A549 (cell line): ENCODE data around the gene CCDC127.

Experiments used
- CBX8 ChIP-seq: fragments of 200-600 bp; sonication (generic); IDR thresholded peaks from 2 replicates; pipeline ENCODE4 v1.6.1; 2016
- EP300 ChIP-seq, 2 experiments: fragments of >200 bp; sonication (Bioruptor Twin); formaldehyde crosslinking; IDR thresholded peaks; 2 replicates in 1 of 2; 3 replicates in 1 of 2; pipeline ENCODE4 v1.6.1; 2016 to 2017
- HDAC2 ChIP-seq: fragments of 200-600 bp; sonication (generic); IDR thresholded peaks from 2 replicates; pipeline ENCODE4 v1.6.1; 2016
- JUN ChIP-seq, 2 experiments: fragments of >200 bp; sonication (Bioruptor Twin); formaldehyde crosslinking; IDR thresholded peaks; 2 replicates in 1 of 2; 3 replicates in 1 of 2; pipeline ENCODE4 v1.6.1; 2016 to 2017
- KDM1A ChIP-seq: fragments of 200-600 bp; sonication (generic); IDR thresholded peaks from 2 replicates; pipeline ENCODE4 v1.6.1; 2016; ENCODE audit warnings: low read depth, mild to moderate bottlenecking
- PHF8 ChIP-seq: fragments of 200-600 bp; sonication (generic); IDR thresholded peaks from 2 replicates; pipeline ENCODE4 v1.6.1; 2016; ENCODE audit warnings: low read depth, mild to moderate bottlenecking, antibody characterized with exemption, moderate library complexity, borderline replicate concordance
- POLR2A ChIP-seq: IDR thresholded peaks from 2 replicates; pipeline ENCODE4 v1.6.1; 2012; ENCODE audit warnings: mild to moderate bottlenecking, low read length
- RAD21 ChIP-seq, 2 experiments: fragments of >200 bp in 1 of 2; sonication (Bioruptor Twin) in 1 of 2; formaldehyde crosslinking in 1 of 2; IDR thresholded peaks in 1 of 2; conservative IDR thresholded peaks in 1 of 2; 2 replicates in 1 of 2; 3 replicates in 1 of 2; pipeline ENCODE4 v1.6.1; 2012 to 2018; ENCODE audit warnings: inconsistent platforms in 1 of 2
- SMC3 ChIP-seq: fragments of >200 bp; sonication (Bioruptor Twin); formaldehyde crosslinking; IDR thresholded peaks from 3 replicates; pipeline ENCODE4 v1.6.1; 2018; ENCODE audit warnings: inconsistent platforms
- TF ChIP-seq, protein P1 (sequence below): IDR thresholded peaks from 2 replicates; pipeline ENCODE4 v1.6.1; 2012
- TF ChIP-seq, protein P2 (sequence below): fragments of >200 bp; sonication (Bioruptor Twin); formaldehyde crosslinking; IDR thresholded peaks from 3 replicates; pipeline ENCODE4 v1.5.1; 2016
- TF ChIP-seq, protein P3 (sequence below): fragments of 150-350 bp; IDR thresholded peaks from 2 replicates; pipeline ENCODE4 v1.6.1; 2014; ENCODE audit warnings: low read depth, mild to moderate bottlenecking, low read length

DNA sequence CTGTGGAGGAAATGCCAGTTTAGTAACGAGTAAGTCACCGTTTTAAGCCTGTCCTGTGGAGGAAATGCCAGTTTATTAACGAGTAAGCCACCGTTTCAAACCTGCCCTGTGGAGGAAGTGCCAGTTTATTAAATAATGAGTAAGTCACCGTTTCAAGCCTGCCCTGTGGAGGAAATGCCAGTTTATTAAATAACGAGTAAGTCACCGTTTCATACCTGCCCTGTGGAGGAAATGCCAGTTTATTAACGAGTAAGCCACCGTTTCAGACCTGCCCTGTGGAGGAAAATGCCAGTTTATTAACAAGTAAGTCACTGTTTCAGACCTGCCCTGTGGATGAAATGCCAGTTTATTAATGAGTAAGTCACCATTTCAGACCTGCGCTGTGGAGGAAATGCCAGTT is 34.6 kb upstream of the CCDC127 start:
- TF ChIP-seq, protein P1, sequence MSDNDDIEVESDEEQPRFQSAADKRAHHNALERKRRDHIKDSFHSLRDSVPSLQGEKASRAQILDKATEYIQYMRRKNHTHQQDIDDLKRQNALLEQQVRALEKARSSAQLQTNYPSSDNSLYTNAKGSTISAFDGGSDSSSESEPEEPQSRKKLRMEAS, result no peak
- TF ChIP-seq SMC3 (no peak), CBX8 (no peak), POLR2A (no peak), PHF8 (no peak), EP300 (IDR thresholded peaks at IDR 0.05) (no peak), HDAC2 (no peak), JUN (IDR thresholded peaks at IDR 0.05) (no peak), RAD21 (conservative IDR thresholded peaks at IDR 0.05 in 1 of 2, IDR thresholded peaks at IDR 0.05 in 1 of 2) (no peak), KDM1A (no peak)
- TF ChIP-seq, protein P2, sequence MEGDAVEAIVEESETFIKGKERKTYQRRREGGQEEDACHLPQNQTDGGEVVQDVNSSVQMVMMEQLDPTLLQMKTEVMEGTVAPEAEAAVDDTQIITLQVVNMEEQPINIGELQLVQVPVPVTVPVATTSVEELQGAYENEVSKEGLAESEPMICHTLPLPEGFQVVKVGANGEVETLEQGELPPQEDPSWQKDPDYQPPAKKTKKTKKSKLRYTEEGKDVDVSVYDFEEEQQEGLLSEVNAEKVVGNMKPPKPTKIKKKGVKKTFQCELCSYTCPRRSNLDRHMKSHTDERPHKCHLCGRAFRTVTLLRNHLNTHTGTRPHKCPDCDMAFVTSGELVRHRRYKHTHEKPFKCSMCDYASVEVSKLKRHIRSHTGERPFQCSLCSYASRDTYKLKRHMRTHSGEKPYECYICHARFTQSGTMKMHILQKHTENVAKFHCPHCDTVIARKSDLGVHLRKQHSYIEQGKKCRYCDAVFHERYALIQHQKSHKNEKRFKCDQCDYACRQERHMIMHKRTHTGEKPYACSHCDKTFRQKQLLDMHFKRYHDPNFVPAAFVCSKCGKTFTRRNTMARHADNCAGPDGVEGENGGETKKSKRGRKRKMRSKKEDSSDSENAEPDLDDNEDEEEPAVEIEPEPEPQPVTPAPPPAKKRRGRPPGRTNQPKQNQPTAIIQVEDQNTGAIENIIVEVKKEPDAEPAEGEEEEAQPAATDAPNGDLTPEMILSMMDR, result no peak
- TF ChIP-seq, protein P3, sequence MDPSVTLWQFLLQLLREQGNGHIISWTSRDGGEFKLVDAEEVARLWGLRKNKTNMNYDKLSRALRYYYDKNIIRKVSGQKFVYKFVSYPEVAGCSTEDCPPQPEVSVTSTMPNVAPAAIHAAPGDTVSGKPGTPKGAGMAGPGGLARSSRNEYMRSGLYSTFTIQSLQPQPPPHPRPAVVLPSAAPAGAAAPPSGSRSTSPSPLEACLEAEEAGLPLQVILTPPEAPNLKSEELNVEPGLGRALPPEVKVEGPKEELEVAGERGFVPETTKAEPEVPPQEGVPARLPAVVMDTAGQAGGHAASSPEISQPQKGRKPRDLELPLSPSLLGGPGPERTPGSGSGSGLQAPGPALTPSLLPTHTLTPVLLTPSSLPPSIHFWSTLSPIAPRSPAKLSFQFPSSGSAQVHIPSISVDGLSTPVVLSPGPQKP, result no peak
